ENCODE data around the gene ACSL5. TPM values are rescaled to one million over a fixed set of nuclear protein-coding genes. Genes with fewer than 3 reads are reported as not detected.
"Not testable (repeated sequence)": the region's sequence is repeated elsewhere in the genome, so short reads cannot be mapped to it uniquely, and the experiment has no call there.

ACSL5 gene
- total RNA-seq, 3 donors from 2014 or later: 33.4 to 41.2 (median 35.8) TPM

- Mint-ChIP-seq H3K36me3 (ENCODE audit: insufficient read depth) (peaks cover 17% of the 10 kb centered on the region), H3K27me3 (ENCODE audit: low read depth) (no peaks in the 10 kb centered on the region)
Observed at GRCh38 chr10:112397592-112397991, 23.7 kb downstream of the ACSL5 start.

GRCh38 chr10:112402917-112403316, 29.0 kb downstream of the ACSL5 start:
- ATAC-seq (no peak), DNase-seq (no peak)

More at GRCh38 chr10:112397592-112397991, 23.7 kb downstream of the ACSL5 start:
- Mint-ChIP-seq H3K4me1 (ENCODE audit: low read depth) (peaks cover 7% of the 10 kb centered on the region), H3K9me3 (no peaks in the 10 kb centered on the region), H3K4me3 (no peak overlapping the region)
- DNase-seq: no peak
- ATAC-seq: no peak

GRCh38 chr10:112404617-112405016, 30.7 kb downstream of the ACSL5 start:
- no peaks in the 10 kb centered on the region for H3K27me3 Mint-ChIP-seq (ENCODE audit: low read depth)
- no peaks in the 10 kb centered on the region for H3K9me3 Mint-ChIP-seq
- DNase-seq: no peak
- peaks cover 58% of the 10 kb centered on the region for H3K36me3 Mint-ChIP-seq (ENCODE audit: insufficient read depth)
- no peak for ATAC-seq
- H3K4me1 Mint-ChIP-seq (ENCODE audit: low read depth): peaks cover 3% of the 10 kb centered on the region
- no peak overlapping the region for H3K4me3 Mint-ChIP-seq

More at GRCh38 chr10:112402917-112403316, 29.0 kb downstream of the ACSL5 start:
- no peaks in the 10 kb centered on the region for H3K9me3 Mint-ChIP-seq
- no peak overlapping the region for H3K4me3 Mint-ChIP-seq
- H3K4me1 Mint-ChIP-seq (ENCODE audit: low read depth): peaks cover 3% of the 10 kb centered on the region
- H3K36me3 Mint-ChIP-seq (ENCODE audit: insufficient read depth): peaks cover 50% of the 10 kb centered on the region
- H3K27me3 Mint-ChIP-seq (ENCODE audit: low read depth): no peaks in the 10 kb centered on the region

- ATAC-seq; H3K27me3 Mint-ChIP-seq (ENCODE audit: low read depth); H3K4me3 Mint-ChIP-seq; H3K4me1 Mint-ChIP-seq (ENCODE audit: low read depth); DNase-seq; H3K9me3 Mint-ChIP-seq: not testable (repeated sequence)
- H3K36me3 Mint-ChIP-seq (ENCODE audit: insufficient read depth): peaks cover 60% of the 10 kb centered on the region
Observed at GRCh38 chr10:112406806-112407205, 32.9 kb downstream of the ACSL5 start.

- Mint-ChIP-seq H3K4me3 (no peak overlapping the region), H3K9me3 (no peaks in the 10 kb centered on the region), H3K27me3 (ENCODE audit: low read depth) (no peaks in the 10 kb centered on the region), H3K4me1 (ENCODE audit: low read depth) (peaks cover 3% of the 10 kb centered on the region), H3K36me3 (ENCODE audit: insufficient read depth) (peaks cover 57% of the 10 kb centered on the region)
- DNase-seq (no peak), ATAC-seq (no peak)
Observed at GRCh38 chr10:112407696-112408095, 33.8 kb downstream of the ACSL5 start.

GRCh38 chr10:112409299-112409698, 35.4 kb downstream of the ACSL5 start:
- Mint-ChIP-seq H3K4me1 (ENCODE audit: low read depth) (peaks cover 3% of the 10 kb centered on the region), H3K36me3 (ENCODE audit: insufficient read depth) (peaks cover 54% of the 10 kb centered on the region), H3K9me3 (no peaks in the 10 kb centered on the region), H3K27me3 (ENCODE audit: low read depth) (no peaks in the 10 kb centered on the region), H3K4me3 (no peak overlapping the region)
- DNase-seq (no peak), ATAC-seq (no peak)

- Mint-ChIP-seq H3K36me3 (ENCODE audit: insufficient read depth) (peaks cover 50% of the 10 kb centered on the region), H3K27me3 (ENCODE audit: low read depth) (no peaks in the 10 kb centered on the region), H3K4me3 (no peak overlapping the region), H3K4me1 (ENCODE audit: low read depth) (peaks cover 3% of the 10 kb centered on the region), H3K9me3 (no peaks in the 10 kb centered on the region)
- DNase-seq (no peak), ATAC-seq (no peak)
Observed at GRCh38 chr10:112409755-112410154, 35.8 kb downstream of the ACSL5 start.

GRCh38 chr10:112412696-112413095, 38.8 kb downstream of the ACSL5 start:
- H3K4me1 Mint-ChIP-seq (ENCODE audit: low read depth): no peaks in the 10 kb centered on the region
- no peak for ATAC-seq
- no peak for DNase-seq
- H3K4me3 Mint-ChIP-seq: no peak overlapping the region
- H3K27me3 Mint-ChIP-seq (ENCODE audit: low read depth): no peaks in the 10 kb centered on the region
- peaks cover 42% of the 10 kb centered on the region for H3K36me3 Mint-ChIP-seq (ENCODE audit: insufficient read depth)
- H3K9me3 Mint-ChIP-seq: no peaks in the 10 kb centered on the region

GRCh38 chr10:112421731-112422130, 47.8 kb downstream of the ACSL5 start:
- ATAC-seq: no peak
- Mint-ChIP-seq H3K27me3 (ENCODE audit: low read depth) (no peaks in the 10 kb centered on the region), H3K36me3 (ENCODE audit: insufficient read depth) (peaks cover 29% of the 10 kb centered on the region), H3K4me3 (no peak overlapping the region), H3K9me3 (no peaks in the 10 kb centered on the region), H3K4me1 (ENCODE audit: low read depth) (no peaks in the 10 kb centered on the region)
- DNase-seq: no peak

- no peaks in the 10 kb centered on the region for H3K27me3 Mint-ChIP-seq (ENCODE audit: low read depth)
- peaks cover 42% of the 10 kb centered on the region for H3K36me3 Mint-ChIP-seq (ENCODE audit: insufficient read depth)
Observed at GRCh38 chr10:112424651-112425050, 50.7 kb downstream of the ACSL5 start.

GRCh38 chr10:112426111-112426510, 52.2 kb downstream of the ACSL5 start:
- Mint-ChIP-seq H3K9me3 (no peaks in the 10 kb centered on the region), H3K27me3 (ENCODE audit: low read depth) (no peaks in the 10 kb centered on the region), H3K4me1 (ENCODE audit: low read depth) (no peaks in the 10 kb centered on the region), H3K36me3 (ENCODE audit: insufficient read depth) (peaks cover 40% of the 10 kb centered on the region), H3K4me3 (no peak overlapping the region)
- no peak for DNase-seq
- ATAC-seq: no peak

More at GRCh38 chr10:112424651-112425050, 50.7 kb downstream of the ACSL5 start:
- H3K4me1 Mint-ChIP-seq (ENCODE audit: low read depth): no peaks in the 10 kb centered on the region
- no peaks in the 10 kb centered on the region for H3K9me3 Mint-ChIP-seq
- DNase-seq (no peak), ATAC-seq (no peak)
- H3K4me3 Mint-ChIP-seq: no peak overlapping the region

GRCh38 chr10:112429147-112429546, 55.2 kb downstream of the ACSL5 start:
- ATAC-seq (no peak), DNase-seq (no peak)
- Mint-ChIP-seq H3K9me3 (no peaks in the 10 kb centered on the region), H3K27me3 (ENCODE audit: low read depth) (no peaks in the 10 kb centered on the region), H3K36me3 (ENCODE audit: insufficient read depth) (peaks cover 35% of the 10 kb centered on the region), H3K4me3 (no peak overlapping the region), H3K4me1 (ENCODE audit: low read depth) (no peaks in the 10 kb centered on the region)

- Mint-ChIP-seq H3K4me3 (no peak overlapping the region), H3K36me3 (ENCODE audit: insufficient read depth) (peaks cover 35% of the 10 kb centered on the region), H3K9me3 (no peaks in the 10 kb centered on the region), H3K4me1 (ENCODE audit: low read depth) (no peaks in the 10 kb centered on the region), H3K27me3 (ENCODE audit: low read depth) (no peaks in the 10 kb centered on the region)
- ATAC-seq: no peak
- DNase-seq: no peak
Observed at GRCh38 chr10:112429654-112430230, 55.8 kb downstream of the ACSL5 start.

- peaks cover 24% of the 10 kb centered on the region for H3K36me3 Mint-ChIP-seq (ENCODE audit: insufficient read depth)
- no peaks in the 10 kb centered on the region for H3K4me1 Mint-ChIP-seq (ENCODE audit: low read depth)
- H3K4me3 Mint-ChIP-seq: no peak overlapping the region
- no peaks in the 10 kb centered on the region for H3K27me3 Mint-ChIP-seq (ENCODE audit: low read depth)
- ATAC-seq: no peak
- DNase-seq: no peak
- H3K9me3 Mint-ChIP-seq: no peaks in the 10 kb centered on the region
Observed at GRCh38 chr10:112433136-112433535, 59.2 kb downstream of the ACSL5 start.

GRCh38 chr10:112434988-112435619, 61.2 kb downstream of the ACSL5 start:
- peaks cover 20% of the 10 kb centered on the region for H3K36me3 Mint-ChIP-seq (ENCODE audit: insufficient read depth)
- ATAC-seq: no peak
- no peaks in the 10 kb centered on the region for H3K27me3 Mint-ChIP-seq (ENCODE audit: low read depth)
- no peaks in the 10 kb centered on the region for H3K9me3 Mint-ChIP-seq
- H3K4me1 Mint-ChIP-seq (ENCODE audit: low read depth): peaks cover 1% of the 10 kb centered on the region
- no peak for DNase-seq
- H3K4me3 Mint-ChIP-seq: no peak overlapping the region
